PFSK-1 (cell line): Measurements from ENCODE around the gene FYN.

Source experiments
- FOXP2 ChIP-seq: optimal IDR thresholded peaks from 2 replicates; pipeline ENCODE3; 2011; ENCODE audit warnings: borderline replicate concordance, control low read depth, inconsistent platforms; ENCODE audit not compliant: insufficient read depth; ENCODE audit errors: extremely low read length, extremely low read depth
- POLR2AphosphoS5 ChIP-seq: IDR thresholded peaks from 2 replicates; pipeline ENCODE4 v1.6.1; 2012; ENCODE audit warnings: low read depth, mild to moderate bottlenecking, control low read depth, low read length, moderate library complexity
- SIN3A ChIP-seq: IDR thresholded peaks from 2 replicates; pipeline ENCODE4 v1.6.1; 2012; ENCODE audit warnings: mild to moderate bottlenecking, low read length, moderate library complexity, borderline replicate concordance; ENCODE audit not compliant: insufficient read depth
- TAF1 ChIP-seq: IDR thresholded peaks from 2 replicates; pipeline ENCODE4 v1.6.1; 2012; ENCODE audit warnings: low read length, control low read depth, borderline replicate concordance; ENCODE audit not compliant: insufficient read depth
- TF ChIP-seq, protein P1 (sequence below), 2 experiments: IDR thresholded peaks; 2 replicates each; pipeline versions ENCODE4 v1.6.1 to v1.8.0; 2011 to 2012; ENCODE audit warnings: low read depth in 2 of 2, low read length in 2 of 2, control low read depth in 1 of 2, inconsistent platforms in 1 of 2, mild to moderate bottlenecking in 1 of 2, moderate library complexity in 1 of 2; ENCODE audit not compliant: insufficient read depth in 1 of 2

FYN gene

DNA sequence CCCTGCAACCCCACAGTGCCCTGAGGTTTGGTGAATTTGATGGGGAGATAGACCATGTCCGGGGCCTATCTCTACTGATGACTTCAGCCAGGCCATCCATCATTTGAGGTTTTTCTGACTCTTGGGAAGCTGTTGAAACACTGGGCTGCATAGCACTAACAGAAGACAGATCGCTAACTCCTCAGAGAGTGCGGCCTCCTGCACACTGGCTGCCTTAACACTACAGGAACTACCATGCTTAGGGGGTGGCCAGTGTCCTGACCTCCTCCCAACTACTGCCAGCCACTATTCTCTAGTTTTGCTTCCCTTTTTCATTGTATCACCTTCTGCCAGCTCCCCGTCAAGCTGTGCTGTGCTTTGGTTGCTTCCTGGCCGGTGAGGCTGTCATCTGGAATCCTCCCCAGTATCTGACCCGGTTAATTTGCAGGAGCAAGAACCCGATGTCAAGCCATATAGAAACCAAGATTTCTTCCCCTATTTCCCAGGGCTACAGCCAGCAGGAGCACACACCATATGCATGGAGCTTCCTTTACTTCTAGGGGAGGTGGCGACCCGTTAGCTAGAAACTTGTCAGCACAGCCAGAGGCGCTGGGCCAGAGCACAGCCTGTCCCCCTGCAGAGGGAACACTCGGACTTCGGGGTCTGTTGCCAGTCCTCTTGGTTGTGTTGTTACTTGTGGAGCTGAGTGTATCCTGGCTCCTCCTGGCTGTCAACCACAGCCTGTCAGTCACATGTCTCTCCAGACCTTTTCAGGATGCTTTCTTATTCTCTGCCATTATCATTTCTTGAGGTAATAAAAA lies 210.3 kb downstream of the FYN start:
- TF ChIP-seq SIN3A = 0 out of 2 replicates have a peak, but pooled peaks have one; percentile 6
- TF ChIP-seq, protein P1, sequence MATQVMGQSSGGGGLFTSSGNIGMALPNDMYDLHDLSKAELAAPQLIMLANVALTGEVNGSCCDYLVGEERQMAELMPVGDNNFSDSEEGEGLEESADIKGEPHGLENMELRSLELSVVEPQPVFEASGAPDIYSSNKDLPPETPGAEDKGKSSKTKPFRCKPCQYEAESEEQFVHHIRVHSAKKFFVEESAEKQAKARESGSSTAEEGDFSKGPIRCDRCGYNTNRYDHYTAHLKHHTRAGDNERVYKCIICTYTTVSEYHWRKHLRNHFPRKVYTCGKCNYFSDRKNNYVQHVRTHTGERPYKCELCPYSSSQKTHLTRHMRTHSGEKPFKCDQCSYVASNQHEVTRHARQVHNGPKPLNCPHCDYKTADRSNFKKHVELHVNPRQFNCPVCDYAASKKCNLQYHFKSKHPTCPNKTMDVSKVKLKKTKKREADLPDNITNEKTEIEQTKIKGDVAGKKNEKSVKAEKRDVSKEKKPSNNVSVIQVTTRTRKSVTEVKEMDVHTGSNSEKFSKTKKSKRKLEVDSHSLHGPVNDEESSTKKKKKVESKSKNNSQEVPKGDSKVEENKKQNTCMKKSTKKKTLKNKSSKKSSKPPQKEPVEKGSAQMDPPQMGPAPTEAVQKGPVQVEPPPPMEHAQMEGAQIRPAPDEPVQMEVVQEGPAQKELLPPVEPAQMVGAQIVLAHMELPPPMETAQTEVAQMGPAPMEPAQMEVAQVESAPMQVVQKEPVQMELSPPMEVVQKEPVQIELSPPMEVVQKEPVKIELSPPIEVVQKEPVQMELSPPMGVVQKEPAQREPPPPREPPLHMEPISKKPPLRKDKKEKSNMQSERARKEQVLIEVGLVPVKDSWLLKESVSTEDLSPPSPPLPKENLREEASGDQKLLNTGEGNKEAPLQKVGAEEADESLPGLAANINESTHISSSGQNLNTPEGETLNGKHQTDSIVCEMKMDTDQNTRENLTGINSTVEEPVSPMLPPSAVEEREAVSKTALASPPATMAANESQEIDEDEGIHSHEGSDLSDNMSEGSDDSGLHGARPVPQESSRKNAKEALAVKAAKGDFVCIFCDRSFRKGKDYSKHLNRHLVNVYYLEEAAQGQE (IDR thresholded peaks at IDR 0.05; ENCODE audit: insufficient read depth in 1 of 2, low read depth in 2 of 2, low read length in 2 of 2) = no peak

DNA sequence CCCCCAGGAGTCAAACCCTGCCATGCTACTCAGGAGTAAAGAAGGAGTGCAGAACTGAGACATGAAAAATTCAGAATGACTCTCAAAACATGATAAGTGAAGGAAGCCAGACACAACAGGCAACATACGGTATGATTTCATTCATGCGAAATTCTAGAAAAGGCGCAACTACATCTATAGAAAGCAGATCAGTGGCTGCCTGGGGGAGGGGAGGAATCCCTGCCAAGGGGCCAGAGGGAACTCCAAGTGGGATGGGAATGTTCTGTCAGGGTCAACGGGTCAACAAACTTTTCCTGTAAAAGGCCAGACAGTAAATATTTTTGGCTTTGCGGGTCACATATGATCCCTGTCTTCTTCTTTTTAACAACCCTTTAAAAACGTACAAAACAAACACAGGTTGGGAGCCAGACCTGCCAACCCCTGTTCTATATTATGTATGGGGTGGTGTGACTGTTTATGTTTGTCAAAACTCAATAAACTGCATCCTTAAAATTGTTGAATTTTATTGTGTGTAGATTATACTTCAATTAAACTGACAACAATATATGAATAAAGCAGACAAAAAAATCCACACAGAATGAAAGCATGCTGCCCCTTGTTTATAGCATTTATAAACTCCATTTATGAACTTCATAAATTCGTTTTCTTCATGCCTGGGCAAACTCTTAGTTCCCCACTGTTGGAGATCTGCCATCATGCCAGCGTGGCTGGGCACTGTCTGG lies 211.0 kb downstream of the FYN start:
- TF ChIP-seq SIN3A (no peak), POLR2AphosphoS5 (no peak), FOXP2 (no peak), TAF1 (no peak)
- TF ChIP-seq, protein P1 (IDR thresholded peaks at IDR 0.05; ENCODE audit: insufficient read depth in 1 of 2, low read depth in 2 of 2, low read length in 2 of 2) = no peak

DNA sequence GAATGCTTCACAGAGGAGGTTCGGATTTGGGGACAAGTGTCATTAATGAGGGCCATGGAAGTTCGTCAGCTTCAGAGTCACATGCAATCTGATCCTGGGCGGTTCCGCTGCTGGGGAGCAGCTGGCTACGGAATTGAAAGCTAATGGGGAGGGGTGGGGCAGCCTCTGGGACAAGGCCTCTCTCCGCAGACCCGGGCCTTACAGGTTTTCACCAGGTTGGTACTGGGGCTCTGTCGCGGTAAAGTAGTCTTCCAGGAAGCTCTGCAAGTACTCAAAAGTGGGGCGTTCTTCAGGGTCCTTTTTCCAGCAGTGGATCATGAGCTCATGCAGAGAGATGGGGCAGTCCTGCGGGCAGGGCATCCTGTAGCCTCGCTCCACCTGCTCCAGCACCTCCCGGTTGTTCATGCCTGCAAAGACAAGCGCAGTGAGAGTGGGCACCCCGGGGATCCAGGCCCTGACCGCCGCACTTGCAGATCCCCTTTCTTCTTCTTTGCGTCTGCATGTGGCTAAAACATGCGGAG lies 211.7 kb downstream of the FYN start:
- TF ChIP-seq SIN3A = no peak
- no peak for TF ChIP-seq POLR2AphosphoS5
- TF ChIP-seq FOXP2 = no peak
- TF ChIP-seq, protein P1 (IDR thresholded peaks at IDR 0.05; ENCODE audit: insufficient read depth in 1 of 2, low read depth in 2 of 2, low read length in 2 of 2) = no peak

DNA sequence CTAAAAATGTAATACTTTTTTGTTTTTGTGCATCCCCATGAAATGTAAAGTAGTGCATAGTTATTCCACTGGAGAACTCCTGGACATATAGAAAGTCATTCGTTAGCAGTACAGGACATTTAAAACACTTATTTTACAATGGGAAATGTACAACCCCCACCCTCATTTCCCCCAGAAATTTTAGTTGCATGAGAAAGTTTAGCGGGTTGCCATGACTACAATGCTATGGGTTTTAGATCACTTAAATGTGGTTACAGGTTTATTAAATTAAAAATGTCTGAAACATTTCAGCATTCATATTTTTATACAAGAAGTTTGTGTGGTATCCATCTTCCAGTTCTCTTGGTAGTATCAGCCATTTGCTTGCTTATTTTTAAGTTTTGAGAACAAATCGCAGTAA lies 212.7 kb downstream of the FYN start:
- TF ChIP-seq SIN3A = no peak

DNA sequence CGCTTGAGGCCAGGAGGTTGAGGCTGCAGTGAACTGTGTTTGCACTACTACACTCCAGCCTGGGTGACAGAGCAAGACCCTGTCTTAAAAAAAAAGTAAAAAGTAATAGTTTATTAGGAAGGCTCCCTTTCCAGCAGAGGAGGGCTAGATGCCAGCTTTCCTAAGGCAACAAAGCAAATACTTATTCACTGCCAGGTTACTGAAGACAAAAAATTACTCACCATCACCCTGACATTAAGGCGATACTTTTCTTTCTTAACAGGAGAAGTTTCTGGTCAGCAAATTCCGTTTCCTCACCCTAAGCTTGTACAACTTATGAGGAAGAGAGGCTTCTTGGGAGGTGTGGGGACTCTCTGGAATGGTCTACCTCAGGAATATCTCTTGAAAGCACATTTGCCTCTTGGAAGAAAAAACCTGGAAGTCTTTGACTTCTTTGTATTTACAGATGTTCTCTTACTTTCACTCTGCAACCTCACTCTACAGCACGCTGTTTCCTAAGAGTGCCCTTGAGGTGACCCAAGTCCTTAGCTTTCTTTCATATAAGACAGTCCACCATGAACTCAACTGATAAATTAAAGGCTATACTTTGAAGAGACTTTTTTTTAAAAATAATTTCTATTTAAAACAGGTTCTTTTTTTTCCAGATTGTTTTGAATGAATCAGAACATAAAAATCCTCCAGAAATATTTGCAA lies 214.6 kb downstream of the FYN start:
- TF ChIP-seq, protein P1 (IDR thresholded peaks at IDR 0.05; ENCODE audit: insufficient read depth in 1 of 2, low read depth in 2 of 2, low read length in 2 of 2) = no peak
- TF ChIP-seq TAF1 (no peak), POLR2AphosphoS5 (no peak), SIN3A (no peak), FOXP2 (no peak)
